HepG2 (cell line): Measurements from ENCODE around the gene EPB41L2. TPM values are rescaled to one million over a fixed set of nuclear protein-coding genes. Genes with fewer than 3 reads are reported as not detected.

Experiments
- ATAC-seq: fragments of 200-7000 bp; cut with Tn5 transposase; 3 replicates; pipeline ENCODE4 v1.9.1; 2020; ENCODE audit warnings: mild to moderate bottlenecking, moderate library complexity
- BruUV-seq: library from RNA; stranded (reverse); fragments of 400-500 nt; replicated peaks from 2 replicates; lab custom pipeline; 2021; lab: Mats Ljungman, UMichigan
- CTCF ChIA-PET: fragments of 300-600 bp; formaldehyde crosslinking; extraction: SDS; loops from one replicate; lab custom pipeline; 2021; ENCODE audit warnings: low total read pairs, inconsistent platforms, low intra/inter-chr PET ratio; lab: Yijun Ruan, JAX
- POLR2A ChIA-PET: fragments of 350-600 bp; sonication (Branson Sonifier 250); formaldehyde crosslinking; loops from one replicate; lab custom pipeline; 2020; ENCODE audit warnings: antibody characterized with exemption, inconsistent platforms; lab: Yijun Ruan, JAX
- DNase-seq: peaks from one replicate; pipeline ENCODE4 v3.0.0-alpha.2; 2015; ENCODE audit warnings: low spot score
- FAIRE-seq: peaks from 3 replicates; lab custom pipeline; 2011; peaks lifted over from hg19 to GRCh38; lab: Jason Lieb, UNC
- H2AFZ ChIP-seq: one replicate; pipeline ENCODE4 v1.6.1; 2011; ENCODE audit warnings: low read length, inconsistent platforms
- H3K27ac ChIP-seq: fragments of 300-600 bp; 3 replicates; pipeline ENCODE4 v1.8.0; 2011; ENCODE audit warnings: mixed run types, mild to moderate bottlenecking, mixed read lengths, low read length, inconsistent platforms; ENCODE audit not compliant: insufficient read depth; ENCODE audit errors: extremely low read length
- H3K27me3 ChIP-seq, 2 experiments: fragments of 200-600 bp in 1 of 2; 2 replicates in 1 of 2; 3 replicates in 1 of 2; pipeline versions ENCODE4 v1.6.0 to v1.8.0; 2011; ENCODE audit warnings: low read length in 2 of 2, mild to moderate bottlenecking in 2 of 2, moderate library complexity in 2 of 2, inconsistent platforms in 1 of 2; ENCODE audit not compliant: insufficient read depth in 2 of 2, control insufficient read depth in 1 of 2
- H3K36me3 ChIP-seq, 2 experiments: fragments of 200-600 bp in 1 of 2; replicated peaks in 1 of 2; 2 replicates in 1 of 2; 3 replicates in 1 of 2; pipeline versions ENCODE4 v1.5.1 to v1.8.0; 2011; ENCODE audit warnings: low read length in 2 of 2, inconsistent platforms in 1 of 2; ENCODE audit not compliant: insufficient read depth in 2 of 2, control insufficient read depth in 1 of 2
- H3K4me1 ChIP-seq: 2 replicates; pipeline ENCODE4 v1.5.1; 2012; ENCODE audit warnings: low read length, inconsistent platforms; ENCODE audit not compliant: insufficient read depth
- H3K4me2 ChIP-seq: 2 replicates; pipeline ENCODE4 v1.6.0; 2011; ENCODE audit warnings: low read depth, low read length, inconsistent platforms
- H3K4me3 ChIP-seq, 3 experiments: fragments of 200-600 bp in 1 of 3; sonication (generic), shearing (Covaris generic) in 1 of 3; replicated peaks in 1 of 3; 2 replicates each; pipeline ENCODE4 v1.5.1; 2011 to 2016; ENCODE audit warnings: low read length in 3 of 3, inconsistent platforms in 2 of 3, low read depth in 2 of 3, mild to moderate bottlenecking in 2 of 3, control low read depth in 1 of 3, mixed read lengths in 1 of 3; ENCODE audit not compliant: insufficient read depth in 1 of 3
- H3K79me2 ChIP-seq: one replicate; pipeline ENCODE4 v1.6.1; 2011; ENCODE audit warnings: low read length, inconsistent platforms; ENCODE audit not compliant: insufficient read depth
- H3K9ac ChIP-seq: 2 replicates; pipeline ENCODE4 v1.6.0; 2011; ENCODE audit warnings: mild to moderate bottlenecking, low read depth, low read length, inconsistent platforms; ENCODE audit not compliant: insufficient read depth
- H3K9me3 ChIP-seq: 2 replicates; pipeline ENCODE4 v1.5.1; 2012; ENCODE audit warnings: mild to moderate bottlenecking, low read length
- H4K20me1 ChIP-seq: 2 replicates; pipeline ENCODE4 v1.6.0; 2011; ENCODE audit warnings: inconsistent platforms, mild to moderate bottlenecking, low read length, moderate library complexity; ENCODE audit not compliant: insufficient read depth
- NFKBIZ ChIP-seq: IDR thresholded peaks from 2 replicates; pipeline ENCODE4 v1.6.1; 2018; ENCODE audit warnings: missing genetic modification reagents, missing compliant biosample characterization
- PRPF4 ChIP-seq: fragments of 200-400 bp; formaldehyde crosslinking; IDR thresholded peaks from 2 replicates; pipeline ENCODE4 v1.6.1; 2016; ENCODE audit warnings: low read length, low read depth; ENCODE audit not compliant: poor library complexity, severe bottlenecking
- PTBP1 ChIP-seq: fragments of 200-400 bp; formaldehyde crosslinking; IDR thresholded peaks from 2 replicates; pipeline ENCODE4 v1.6.1; 2018; ENCODE audit warnings: low read length, low read depth; ENCODE audit not compliant: poor library complexity, severe bottlenecking
- RAD21 ChIP-seq: fragments of 450-650 bp; formaldehyde crosslinking; IDR thresholded peaks from 2 replicates; pipeline ENCODE4 v1.5.0; 2020; ENCODE audit warnings: mild to moderate bottlenecking
- RAD51 ChIP-seq: fragments of 450-650 bp; IDR thresholded peaks from 2 replicates; pipeline ENCODE4 v1.6.1; 2016; ENCODE audit warnings: borderline replicate concordance
- SRSF1 ChIP-seq: fragments of 200-400 bp; formaldehyde crosslinking; optimal IDR thresholded peaks from 2 replicates; pipeline ENCODE3; 2017; ENCODE audit warnings: mild to moderate bottlenecking, low read depth, low read length, moderate library complexity
- TFDP1 ChIP-seq: IDR thresholded peaks from 2 replicates; pipeline ENCODE4 v1.6.1; 2016; ENCODE audit warnings: missing compliant biosample characterization, missing genetic modification reagents, borderline replicate concordance
- THRA ChIP-seq: sonication (generic); formaldehyde crosslinking; IDR thresholded peaks from 2 replicates; pipeline ENCODE4 v1.4.0; 2020; ENCODE audit warnings: missing genetic modification reagents, borderline replicate concordance
- ZNF232 ChIP-seq: sonication (generic); formaldehyde crosslinking; IDR thresholded peaks from 2 replicates; pipeline ENCODE4 v1.4.0; 2020; ENCODE audit warnings: missing genetic modification reagents, borderline replicate concordance
- ZNF251 ChIP-seq: sonication (generic); formaldehyde crosslinking; IDR thresholded peaks from 2 replicates; pipeline ENCODE4 v1.9.0; 2021; ENCODE audit warnings: mild to moderate bottlenecking, missing genetic modification reagents
- ZNF382 ChIP-seq: sonication (generic); formaldehyde crosslinking; IDR thresholded peaks from 2 replicates; pipeline ENCODE4 v1.5.0; 2020; ENCODE audit warnings: missing genetic modification reagents, mild to moderate bottlenecking, borderline replicate concordance
- ZNF512B ChIP-seq: sonication (generic); formaldehyde crosslinking; IDR thresholded peaks from 2 replicates; pipeline ENCODE4 v1.5.1; 2020; ENCODE audit warnings: missing genetic modification reagents, mild to moderate bottlenecking, borderline replicate concordance
- ZNF547 ChIP-seq: sonication (generic); formaldehyde crosslinking; IDR thresholded peaks from 2 replicates; pipeline ENCODE4 v1.5.1; 2020; ENCODE audit warnings: mild to moderate bottlenecking, missing genetic modification reagents
- WGBS: methylation state at CpG from one replicate; pipeline ENCODE4 v1.1.6; 2017; ENCODE audit warnings: low lambda C conversion rate; 5-methylcytosine and 5-hydroxymethylcytosine counted together
- in situ Hi-C: cut with HindIII; loops from 2 replicates; pipeline ENCODE4 v1.10.0; 2017; ENCODE audit warnings: low pct_unique_long_range_greater_than_20kb; ENCODE audit not compliant: extremely low pct_ligation_motif_present
- intact Hi-C: fragments of 100-400 bp; cut with micrococcal nuclease; formaldehyde crosslinking; loops from one replicate; pipeline ENCODE4 v1.10.0; 2022; ENCODE audit not compliant: unreplicated experiment
- polyA plus RNA-seq, 8 experiments: library from polyadenylated mRNA; depleted of rRNA in 3 of 8; stranded (reverse) in 7 of 8; unstranded in 1 of 8; fragments of >200 nt; fragmentation: Illumina TruSeq in 4 of 8; extraction: Trizol in 4 of 8; gene quantifications; 2 replicates each; pipeline versions ENCODE4 v1.2.1 to v1.2.3, GENCODE V29; 2011 to 2016; ENCODE audit warnings: low read depth in 4 of 8, missing spikeins in 1 of 8, mixed read lengths in 1 of 8; ENCODE audit not compliant: insufficient read depth in 1 of 8
- total RNA-seq, 5 experiments: library from RNA; depleted of rRNA; stranded (reverse); fragments of >200 nt; fragmentation: Illumina TruSeq; extraction: Trizol; gene quantifications; 2 replicates each; pipeline ENCODE4 v1.2.3, GENCODE V29; 2016; ENCODE audit warnings: low read depth in 1 of 5
- TF ChIP-seq, protein P1 (sequence below): IDR thresholded peaks from 2 replicates; pipeline ENCODE4 v1.6.1; 2018; ENCODE audit warnings: missing genetic modification reagents, mild to moderate bottlenecking, missing compliant biosample characterization
- TF ChIP-seq, protein P2 (sequence below): conservative IDR thresholded peaks from 2 replicates; pipeline ENCODE4 v1.6.1; 2018; ENCODE audit warnings: missing genetic modification reagents

EPB41L2 gene
- total and polyA plus RNA-seq, 2 of the 13 experiments (the other 11 are each of a cell fraction or from before 2014, with no cell fraction given): 41.7 to 56.4 TPM

DNA sequence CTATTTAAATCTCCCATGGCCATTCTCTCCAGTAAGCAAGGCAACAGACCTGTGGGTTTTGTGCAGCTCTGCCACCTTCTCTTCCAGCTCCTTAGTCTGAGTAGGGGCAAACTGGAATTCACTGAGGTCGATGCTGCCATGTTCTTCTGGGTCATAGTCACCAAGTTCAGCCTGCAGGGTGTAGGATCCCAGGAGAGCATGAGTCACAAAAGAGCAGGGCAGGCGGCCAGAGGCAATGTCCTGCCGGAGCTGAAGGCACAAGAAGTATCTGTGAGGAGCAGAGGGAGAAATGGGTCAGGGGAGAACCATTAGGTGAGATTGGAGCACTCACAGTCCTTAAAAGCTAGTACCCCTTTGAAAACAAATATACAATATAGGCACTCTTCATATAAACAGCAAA lies 162.1 kb downstream of the EPB41L2 start (continued):
- TF ChIP-seq THRA (CRISPR knock-in tag): no peak
- no peak for TF ChIP-seq ZNF251 (CRISPR knock-in tag)
- TF ChIP-seq NFKBIZ (CRISPR knock-in tag): no peak
- no peak for TF ChIP-seq ZNF512B
- no peak for TF ChIP-seq RAD21 (CRISPR knock-in tag)
- TF ChIP-seq, all 625 proteins: peak for 0

GRCh38 chr6:130896249-130896648 lies 166.8 kb downstream of the EPB41L2 start:
- Histone ChIP-seq H3K9ac (no peak overlapping the region), H3K36me3 (peaks cover 39 to 64% of the 10 kb centered on the region in 2 experiments), H3K4me2 (no peak overlapping the region), H3K79me2 (no peaks in the 10 kb centered on the region), H3K27me3 (no peaks in the 10 kb centered on the region), H3K27ac (no peak overlapping the region), H2AFZ (no peak overlapping the region), H4K20me1 (no peaks in the 10 kb centered on the region), H3K4me3 (no peak overlapping the region), H3K9me3 (no peaks in the 10 kb centered on the region), H3K4me1 (no peaks in the 10 kb centered on the region)
- intact Hi-C loops: no loop called here
- CTCF ChIA-PET: no interaction called here
- in situ Hi-C loops: no loop called here
- BruUV-seq: no TSS peak
- TF ChIP-seq ZNF547 (CRISPR knock-in tag) (no peak), PRPF4 (no peak), SRSF1 (no peak), ZNF232 (no peak), ZNF382 (no peak), RAD51 (no peak), RAD21 (CRISPR knock-in tag) (no peak), TFDP1 (CRISPR knock-in tag) (no peak), PTBP1 (no peak)
- TF ChIP-seq, protein P1, sequence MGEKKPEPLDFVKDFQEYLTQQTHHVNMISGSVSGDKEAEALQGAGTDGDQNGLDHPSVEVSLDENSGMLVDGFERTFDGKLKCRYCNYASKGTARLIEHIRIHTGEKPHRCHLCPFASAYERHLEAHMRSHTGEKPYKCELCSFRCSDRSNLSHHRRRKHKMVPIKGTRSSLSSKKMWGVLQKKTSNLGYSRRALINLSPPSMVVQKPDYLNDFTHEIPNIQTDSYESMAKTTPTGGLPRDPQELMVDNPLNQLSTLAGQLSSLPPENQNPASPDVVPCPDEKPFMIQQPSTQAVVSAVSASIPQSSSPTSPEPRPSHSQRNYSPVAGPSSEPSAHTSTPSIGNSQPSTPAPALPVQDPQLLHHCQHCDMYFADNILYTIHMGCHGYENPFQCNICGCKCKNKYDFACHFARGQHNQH (CRISPR knock-in tag): no peak
- TF ChIP-seq, protein P2, sequence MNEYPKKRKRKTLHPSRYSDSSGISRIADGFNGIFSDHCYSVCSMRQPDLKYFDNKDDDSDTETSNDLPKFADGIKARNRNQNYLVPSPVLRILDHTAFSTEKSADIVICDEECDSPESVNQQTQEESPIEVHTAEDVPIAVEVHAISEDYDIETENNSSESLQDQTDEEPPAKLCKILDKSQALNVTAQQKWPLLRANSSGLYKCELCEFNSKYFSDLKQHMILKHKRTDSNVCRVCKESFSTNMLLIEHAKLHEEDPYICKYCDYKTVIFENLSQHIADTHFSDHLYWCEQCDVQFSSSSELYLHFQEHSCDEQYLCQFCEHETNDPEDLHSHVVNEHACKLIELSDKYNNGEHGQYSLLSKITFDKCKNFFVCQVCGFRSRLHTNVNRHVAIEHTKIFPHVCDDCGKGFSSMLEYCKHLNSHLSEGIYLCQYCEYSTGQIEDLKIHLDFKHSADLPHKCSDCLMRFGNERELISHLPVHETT (CRISPR knock-in tag): no peak
- DNase-seq (no peak), ATAC-seq (no peak), FAIRE-seq (no peak)
- POLR2A ChIA-PET: no interaction called here
- over 99% methylated on average over 4 of the region's 5 CpGs for WGBS
